Stimulated activated CD8-positive, alpha-beta memory T cell treated with anti-CD3 and anti-CD28 coated beads, Interleukin-12 subunit alpha, Interleukin-12 subunit beta, amount 100 ng/mL, for 24 hours (primary cell): ENCODE measurements around the gene FAM20C.
"Not testable (repeated sequence)": the region's sequence is repeated elsewhere in the genome, so short reads cannot be mapped to it uniquely, and the experiment has no call there.

Experiments
- DNase-seq: peaks from one replicate; pipeline ENCODE4 v3.0.0-alpha.2; 2020; ENCODE audit errors: extremely low read depth

Gene FAM20C

GRCh38 chr7:174716-175115, 17.7 kb upstream of the FAM20C start:
- no peak for DNase-seq

GRCh38 chr7:175955-176354, 16.4 kb upstream of the FAM20C start:
- DNase-seq: no peak

GRCh38 chr7:176381-176780, 16.0 kb upstream of the FAM20C start:
- DNase-seq: no peak

- DNase-seq: no peak
These were observed 15.4 kb upstream of the FAM20C start for GRCh38 chr7:176786-177459.

- no peak for DNase-seq
These were observed 13.9 kb upstream of the FAM20C start for GRCh38 chr7:178444-178843.

- DNase-seq: no peak
These were observed 13.1 kb upstream of the FAM20C start for GRCh38 chr7:179209-179681.

GRCh38 chr7:179948-180694, 12.2 kb upstream of the FAM20C start:
- no peak for DNase-seq

- DNase-seq: no peak
These were observed 10.6 kb upstream of the FAM20C start for GRCh38 chr7:181738-182137.

GRCh38 chr7:182502-182901, 9.9 kb upstream of the FAM20C start:
- not testable (repeated sequence) for DNase-seq

GRCh38 chr7:183496-184292, 8.7 kb upstream of the FAM20C start:
- no peak for DNase-seq

GRCh38 chr7:184294-185264, 7.8 kb upstream of the FAM20C start:
- DNase-seq: no peak

GRCh38 chr7:186516-187113, 5.8 kb upstream of the FAM20C start:
- no peak for DNase-seq

- DNase-seq: no peak
These were observed 5.0 kb upstream of the FAM20C start for GRCh38 chr7:187227-187927.

GRCh38 chr7:188174-188573, 4.2 kb upstream of the FAM20C start:
- DNase-seq: no peak

GRCh38 chr7:188727-189500, 3.5 kb upstream of the FAM20C start:
- no peak for DNase-seq

GRCh38 chr7:189719-190118, 2.7 kb upstream of the FAM20C start:
- no peak for DNase-seq

- DNase-seq: no peak
These were observed 2.2 kb upstream of the FAM20C start for GRCh38 chr7:190196-190595.

- no peak for DNase-seq
These were observed 1.0 kb upstream of the FAM20C start for GRCh38 chr7:191105-191980.
